GM12875 (cell line): ENCODE data around the gene PPL.

ENCODE experiments used
- H3K4me3 ChIP-seq: one replicate; pipeline ENCODE4 v1.5.1; 2011; ENCODE audit warnings: low read depth, low read length, control low read depth
- CTCF ChIP-seq: IDR thresholded peaks from 2 replicates; pipeline ENCODE4 v1.5.1; 2011; ENCODE audit warnings: low read depth, mild to moderate bottlenecking, control low read depth, inconsistent platforms, low read length, moderate library complexity, borderline replicate concordance; ENCODE audit not compliant: insufficient read depth

Gene PPL

DNA sequence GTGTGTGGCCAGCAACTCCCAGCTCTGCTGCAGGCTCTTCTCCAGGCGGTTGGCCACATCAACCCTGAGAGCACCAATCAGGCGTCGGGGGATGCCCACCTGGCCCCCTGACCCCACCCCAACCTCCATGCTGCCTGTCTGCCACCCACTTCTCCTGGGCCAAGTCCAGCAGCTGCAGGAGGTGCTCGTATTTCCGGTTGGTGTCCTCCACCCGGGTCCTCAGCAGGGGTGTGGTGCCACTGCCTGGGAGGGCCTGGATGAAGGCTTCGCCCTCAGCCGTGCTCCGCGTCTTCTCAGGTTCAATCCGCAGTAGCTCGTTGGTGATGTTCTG, 45.1 kb downstream of the PPL start:
- TF ChIP-seq CTCF: no peak
- H3K4me3 ChIP-seq: no peak overlapping the region

DNA sequence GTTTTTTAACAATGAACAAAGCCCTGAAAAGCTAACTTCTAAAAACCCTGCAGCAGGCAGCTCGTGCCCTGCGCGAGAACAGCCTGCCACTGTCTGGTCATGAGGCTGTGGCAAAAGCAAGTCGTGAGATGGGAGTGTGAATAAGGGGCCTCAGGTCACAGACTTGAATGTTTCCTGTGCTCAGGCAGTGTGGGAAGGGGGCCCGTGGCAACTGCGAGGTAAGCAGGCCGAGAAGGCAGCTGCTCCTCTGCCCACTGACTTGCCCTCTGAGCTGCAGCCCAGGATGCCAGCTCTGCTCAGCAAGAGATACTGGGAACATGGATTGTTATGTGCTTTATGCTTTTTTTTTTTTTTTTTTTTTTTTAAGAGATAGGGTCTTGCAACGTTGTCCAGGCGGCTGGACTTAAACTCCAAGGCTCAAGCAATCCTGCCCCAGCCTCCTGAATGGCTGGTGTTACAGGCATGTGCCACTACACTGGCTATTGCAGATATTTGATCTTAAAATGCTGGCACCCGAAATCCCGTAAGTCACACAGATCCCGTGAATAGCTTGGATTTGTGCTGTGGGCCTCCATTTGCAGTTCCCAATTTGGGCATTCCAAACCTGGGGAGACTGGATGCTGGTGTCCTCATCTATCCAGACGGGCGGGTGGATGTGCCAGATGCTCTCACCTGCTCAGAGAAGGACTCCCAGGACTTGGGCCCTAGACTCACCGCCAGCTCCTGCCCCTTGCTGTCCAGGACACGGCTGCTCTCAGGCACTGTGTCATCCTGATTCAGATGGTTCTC, 45.7 kb downstream of the PPL start:
- TF ChIP-seq CTCF: no peak
- no peak overlapping the region for H3K4me3 ChIP-seq

DNA sequence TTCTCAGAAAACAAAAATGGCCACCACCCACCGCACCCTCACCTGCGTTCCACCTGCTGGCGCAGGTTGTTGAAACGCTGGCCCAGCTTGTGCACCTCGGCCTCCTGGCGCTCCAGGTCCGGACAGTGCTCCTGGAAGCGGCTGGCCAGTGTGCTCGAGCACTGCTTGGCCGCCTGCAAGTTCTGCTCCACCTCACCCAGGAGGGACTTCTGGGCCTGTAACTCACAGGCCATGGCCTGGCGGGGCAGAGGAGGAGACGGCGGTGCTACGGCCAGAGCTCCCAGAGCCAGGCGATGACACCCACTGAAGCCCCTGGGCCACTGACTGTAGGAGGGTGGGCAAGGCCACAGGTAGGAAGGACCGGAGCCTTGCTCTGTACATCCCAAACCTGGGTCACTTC, 46.3 kb downstream of the PPL start:
- no peak for TF ChIP-seq CTCF
- H3K4me3 ChIP-seq: no peak overlapping the region

- TF ChIP-seq CTCF: no peak
- no peak overlapping the region for H3K4me3 ChIP-seq
Observed at GRCh38 chr16:4890026-4890425, 46.9 kb downstream of the PPL start.

- TF ChIP-seq CTCF: no peak
- H3K4me3 ChIP-seq: no peak overlapping the region
Observed at GRCh38 chr16:4888428-4889135, 48.4 kb downstream of the PPL start.

- no peak overlapping the region for H3K4me3 ChIP-seq
- no peak for TF ChIP-seq CTCF
Observed at GRCh38 chr16:4886151-4886550, 50.8 kb downstream of the PPL start.
